Spinal cord (tissue), 10 donors: ENCODE results near the gene RPS6KB2. TPM values are rescaled to one million over a fixed set of nuclear protein-coding genes. Genes with fewer than 3 reads are reported as not detected.
A peak's percentile ranks its signal among the peaks of the same experiment; 100 is the strongest.
"Not testable (repeated sequence)": the region's sequence is repeated elsewhere in the genome, so short reads cannot be mapped to it uniquely, and the experiment has no call there.

Experiments
- DNase-seq, 6 donors: peaks; one replicate each; pipeline versions ENCODE4 v3.0.0 to v3.0.0-alpha.2; 2013 to 2015; ENCODE audit warnings: low spot score in 6 of 6, low read depth in 4 of 6
- H3K27ac ChIP-seq: one replicate; pipeline ENCODE4 v1.5.1; 2013; ENCODE audit warnings: low read depth, low read length, control low read depth
- H3K27me3 ChIP-seq: one replicate; pipeline ENCODE4 v1.6.1; 2013; ENCODE audit warnings: low read length; ENCODE audit not compliant: control insufficient read depth, insufficient read depth
- H3K36me3 ChIP-seq: one replicate; pipeline ENCODE4 v1.6.1; 2013; ENCODE audit warnings: low read length; ENCODE audit not compliant: control insufficient read depth, insufficient read depth
- H3K4me1 ChIP-seq: one replicate; pipeline ENCODE4 v1.6.1; 2013; ENCODE audit warnings: low read length; ENCODE audit not compliant: control insufficient read depth, insufficient read depth
- H3K4me3 ChIP-seq: one replicate; pipeline ENCODE4 v1.5.1; 2013; ENCODE audit warnings: low read depth, low read length, control low read depth
- H3K9me3 ChIP-seq: one replicate; pipeline ENCODE4 v1.6.1; 2013; ENCODE audit warnings: low read length; ENCODE audit not compliant: control insufficient read depth, insufficient read depth
- WGBS: methylation state at CpG from one replicate; pipeline ENCODE4 v1.1.5; 2013; ENCODE audit warnings: missing lambda C conversion rate; ENCODE audit not compliant: insufficient coverage; 5-methylcytosine and 5-hydroxymethylcytosine counted together
- polyA plus RNA-seq, 2 donors: library from polyadenylated mRNA; unstranded; fragments of 120-200 nt; gene quantifications; one replicate each; pipeline ENCODE4 v1.2.1, GENCODE V29; 2013; ENCODE audit not compliant: insufficient read length in 2 of 2
- small RNA-seq: library from RNA; depleted of rRNA; stranded (forward); fragments of <200 nt; gene quantifications from one replicate; pipeline ENCODE3, GENCODE V24; 2014; ENCODE audit warnings: low replicate concordance
- total RNA-seq, 2 donors: library from RNA; depleted of rRNA in 1 of 2; stranded (reverse); fragments of 120-200 nt in 1 of 2; fragments of >200 nt in 1 of 2; gene quantifications; one replicate each; pipeline versions ENCODE4 v1.2.3 to v1.2.4, GENCODE V29; 2013 to 2014
- donor health status: healthy.

Gene RPS6KB2
- total and polyA plus RNA-seq, 4 donors, result 14.2 to 46.7 (median 36.9) TPM

DNA sequence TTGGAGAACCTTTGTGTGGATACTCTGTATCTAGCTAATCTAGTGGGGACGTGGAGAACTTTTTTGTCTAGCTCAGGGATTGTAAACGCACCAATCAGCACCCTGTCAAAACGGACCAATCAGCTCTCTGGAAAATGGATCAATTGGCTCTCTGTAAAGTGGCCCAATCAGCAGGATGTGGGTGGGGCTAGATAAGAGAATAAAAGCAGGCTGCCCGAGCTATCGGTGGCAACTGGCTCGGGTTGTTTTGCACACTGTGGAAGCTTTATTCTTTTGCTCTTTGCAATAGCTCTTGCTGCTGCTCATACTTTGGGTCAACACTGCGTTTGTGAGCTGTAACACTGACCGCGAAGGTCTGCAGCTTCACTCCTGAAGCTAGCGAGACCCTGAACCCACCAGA is 48.4 kb downstream of the RPS6KB2 start:
- not testable (repeated sequence) for H3K27me3 ChIP-seq, DNase-seq, H3K9me3 ChIP-seq, H3K4me1 ChIP-seq, H3K4me3 ChIP-seq, H3K36me3 ChIP-seq, H3K27ac ChIP-seq
- 83% methylated on average over 10 of the region's 10 CpGs for WGBS

DNA sequence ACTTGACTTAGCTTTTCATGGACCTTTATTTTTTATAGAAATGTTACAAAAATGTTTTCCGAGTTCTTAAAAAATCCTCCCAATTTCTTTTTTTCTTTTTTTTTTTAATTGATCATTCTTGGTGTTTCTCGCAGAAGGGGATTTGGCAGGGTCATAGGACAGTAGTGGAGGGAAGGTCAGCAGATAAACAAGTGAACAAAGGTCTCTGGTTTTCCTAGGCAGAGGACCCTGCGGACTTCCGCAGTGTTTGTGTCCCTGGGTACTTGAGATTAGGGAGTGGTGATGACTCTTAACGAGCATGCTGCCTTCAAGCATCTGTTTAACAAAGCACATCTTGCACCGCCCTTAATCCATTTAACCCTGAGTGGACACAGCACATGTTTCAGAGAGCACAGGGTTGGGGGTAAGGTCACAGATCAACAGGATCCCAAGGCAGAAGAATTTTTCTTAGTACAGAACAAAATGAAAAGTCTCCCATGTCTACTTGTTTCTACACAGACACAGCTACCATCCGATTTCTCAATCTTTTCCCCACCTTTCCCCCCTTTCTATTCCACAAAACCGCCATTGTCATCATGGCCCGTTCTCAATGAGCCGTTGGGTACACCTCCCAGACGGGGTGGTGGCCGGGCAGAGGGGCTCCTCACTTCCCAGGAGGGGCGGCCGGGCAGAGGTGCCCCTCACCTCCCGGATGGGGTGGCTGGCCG is 49.2 kb downstream of the RPS6KB2 start:
- H3K4me3 ChIP-seq, H3K36me3 ChIP-seq, H3K27ac ChIP-seq, H3K9me3 ChIP-seq, H3K27me3 ChIP-seq, DNase-seq, H3K4me1 ChIP-seq: not testable (repeated sequence)
- WGBS, result 87% methylated on average over 5 of the region's 16 CpGs

DNA sequence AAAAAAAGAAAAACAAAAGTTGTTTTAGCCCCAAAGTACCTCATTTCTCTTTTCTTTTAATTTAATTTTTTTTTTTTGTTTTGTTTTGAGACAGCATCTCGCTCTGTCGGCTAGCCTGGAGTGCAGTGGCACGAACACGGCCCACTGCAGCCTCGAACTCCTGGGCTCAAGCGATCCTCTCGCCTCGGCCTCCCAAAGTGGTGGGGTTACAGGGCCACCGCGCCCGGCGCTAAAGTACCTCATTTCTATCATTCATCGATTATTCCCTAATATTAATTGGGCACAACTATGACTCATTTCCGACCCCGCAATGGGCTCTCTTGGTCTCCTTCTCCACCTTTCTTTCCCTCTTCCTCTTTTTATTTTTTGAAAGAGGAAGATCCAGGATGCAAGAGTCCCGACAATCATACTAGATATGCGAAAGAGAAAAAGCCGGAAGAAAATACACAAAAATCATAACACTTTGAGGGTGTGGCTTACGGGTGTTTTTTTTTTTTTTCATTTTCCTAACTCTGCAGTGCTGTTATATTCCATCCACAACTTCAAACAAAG is 54.1 kb downstream of the RPS6KB2 start:
- peaks cover 27% of the 10 kb centered on the region for H3K4me1 ChIP-seq
- WGBS, result 60% methylated on average over 1 of the region's 19 CpGs
- H3K27ac ChIP-seq, result peak overlapping the region; percentile 95
- H3K36me3 ChIP-seq, result peaks cover 17% of the 10 kb centered on the region
- peak overlapping the region; percentile 85 for H3K4me3 ChIP-seq
- no peak for DNase-seq
- H3K27me3 ChIP-seq, result no peaks in the 10 kb centered on the region
- H3K9me3 ChIP-seq, result peaks cover 2% of the 10 kb centered on the region

DNA sequence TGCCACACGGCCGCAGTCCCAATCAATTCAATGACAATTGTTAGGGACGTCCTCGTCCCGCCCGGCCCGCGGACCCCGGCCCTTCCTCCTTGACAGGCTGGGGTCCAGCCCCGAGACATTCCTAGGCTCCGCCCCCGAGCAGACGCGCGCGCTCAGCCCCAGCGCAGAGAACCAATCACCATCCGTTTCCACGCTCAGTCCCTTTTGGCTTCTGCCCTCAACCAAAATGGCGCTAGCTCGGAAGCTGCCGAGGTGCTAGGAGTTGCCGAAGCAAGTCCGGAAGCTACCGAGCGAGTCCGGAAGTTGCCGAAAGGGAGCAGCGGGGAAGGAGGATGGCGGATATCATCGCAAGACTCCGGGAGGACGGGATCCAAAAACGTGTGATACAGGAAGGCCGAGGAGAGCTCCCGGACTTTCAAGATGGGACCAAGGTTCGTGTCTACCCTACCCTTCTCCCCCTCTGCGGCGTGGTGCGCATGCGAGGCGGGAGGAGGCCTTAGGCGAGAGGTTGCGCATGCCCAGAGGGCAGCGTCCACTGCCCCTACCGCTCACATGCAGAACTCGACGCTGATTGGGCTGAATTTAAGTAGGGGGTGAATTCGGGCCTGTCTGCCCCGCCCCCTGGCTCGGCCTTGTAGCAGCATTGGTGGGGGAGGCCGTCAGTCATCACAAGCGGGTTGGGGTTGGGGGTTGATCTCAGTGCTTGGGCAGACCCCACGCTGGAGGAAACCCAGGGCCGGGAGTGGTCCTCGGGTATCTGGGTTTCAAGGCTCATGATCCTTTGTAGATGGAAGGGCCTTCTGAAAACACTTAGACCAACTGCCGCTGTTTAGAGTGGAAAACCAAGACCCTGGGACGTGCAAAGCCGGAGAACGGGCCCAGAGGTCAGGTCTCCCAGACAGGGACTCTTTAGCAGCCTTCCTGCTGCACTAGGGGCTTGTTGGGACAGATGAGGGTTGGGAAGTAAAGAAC is 54.8 kb downstream of the RPS6KB2 start, which contains the start of gene AIP:
Gene AIP (plus strand): TSS at position 200 of the 972 bp plus-strand sequence. CDS start 133 bp downstream, at position 333.
- Histone ChIP-seq H3K4me1 (peaks cover 27% of the 10 kb centered on the region), H3K27me3 (no peaks in the 10 kb centered on the region), H3K9me3 (peaks cover 2% of the 10 kb centered on the region), H3K4me3 (peak within 1 kb of the TSS; percentile 85), H3K36me3 (peaks cover 24% of the 10 kb centered on the region), H3K27ac (peak within 1 kb of the TSS; percentile 95)
- peak; percentile 97 to 100 (median 98) for DNase-seq
- WGBS, result 4% methylated on average over 52 of the region's 60 CpGs

DNA sequence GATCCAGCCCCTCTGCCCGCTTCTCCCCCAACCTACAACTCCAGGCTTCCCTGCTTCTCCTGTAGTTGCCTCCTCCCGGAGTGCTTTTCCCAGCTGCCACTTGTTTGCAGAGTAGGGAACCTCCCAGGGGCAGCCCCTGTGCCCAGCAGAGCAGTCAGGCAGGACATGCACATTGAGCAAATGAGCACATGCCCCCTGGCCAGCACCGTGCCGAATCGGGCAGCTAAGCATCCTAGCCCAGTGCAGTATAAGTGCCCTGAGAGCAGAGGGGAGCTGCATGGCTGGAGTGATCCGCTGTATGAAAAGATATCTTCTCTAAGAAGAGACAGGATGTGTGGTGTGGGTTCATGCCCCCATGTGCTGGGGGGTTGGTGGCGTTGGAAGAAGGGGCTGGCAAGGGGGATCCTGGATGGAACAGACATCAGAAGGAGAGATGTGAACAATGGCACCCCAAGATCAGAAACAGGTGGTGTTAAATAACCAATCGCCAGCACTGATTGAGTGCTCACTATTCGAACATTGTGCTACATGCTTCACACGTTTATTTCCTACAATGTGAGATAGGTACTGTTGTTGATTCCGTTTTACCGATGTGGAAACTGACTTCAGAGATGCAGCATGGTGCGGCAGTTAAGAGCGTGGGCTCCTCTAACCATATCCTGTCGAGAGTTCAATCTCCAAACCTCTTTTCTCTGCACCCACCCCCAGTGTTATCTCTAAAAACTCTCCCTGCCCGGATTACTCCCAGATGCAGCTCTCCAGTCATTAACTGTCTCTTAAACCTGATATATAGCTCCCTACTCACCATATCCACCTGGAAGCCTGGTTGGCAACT is 55.8 kb downstream of the RPS6KB2 start:
- Histone ChIP-seq H3K4me1 (peaks cover 27% of the 10 kb centered on the region), H3K27ac (peak overlapping the region; percentile 95), H3K4me3 (peak overlapping the region; percentile 85), H3K27me3 (no peaks in the 10 kb centered on the region), H3K9me3 (peaks cover 2% of the 10 kb centered on the region), H3K36me3 (peaks cover 32% of the 10 kb centered on the region)
- DNase-seq, result no peak
- 92% methylated on average over 15 of the region's 16 CpGs for WGBS

DNA sequence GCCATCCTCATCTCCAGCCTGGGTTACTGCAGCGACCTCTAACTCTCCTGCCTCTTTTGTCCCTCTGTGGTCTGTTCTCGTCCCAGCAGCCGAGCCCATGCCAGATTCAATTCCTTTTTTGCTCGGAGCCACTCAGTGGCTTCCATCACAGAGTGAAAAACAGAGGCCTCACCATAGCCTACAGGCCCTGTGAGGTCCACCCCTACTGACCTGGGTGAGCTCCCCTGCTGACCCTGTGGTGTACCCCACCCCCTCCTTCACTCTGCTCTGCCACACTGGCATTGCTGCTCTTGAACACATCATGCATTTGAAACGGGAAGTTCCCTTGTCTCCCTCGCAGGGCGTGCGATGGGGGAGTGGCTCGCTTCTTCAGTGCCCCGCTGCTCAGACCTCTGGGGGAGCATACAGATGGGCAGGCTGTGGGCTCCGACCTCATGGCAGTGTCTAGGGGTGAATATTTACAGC is 56.6 kb downstream of the RPS6KB2 start:
- H3K4me1 ChIP-seq, result peaks cover 27% of the 10 kb centered on the region
- peaks cover 40% of the 10 kb centered on the region for H3K36me3 ChIP-seq
- peak overlapping the region; percentile 71 for H3K27ac ChIP-seq
- peak overlapping the region; percentile 9 for H3K4me3 ChIP-seq
- H3K27me3 ChIP-seq, result no peaks in the 10 kb centered on the region
- peaks cover 2% of the 10 kb centered on the region for H3K9me3 ChIP-seq
- WGBS, result 58% methylated on average over 4 of the region's 11 CpGs
- DNase-seq, result no peak

Small RNAs within 50 kb of the gene (small RNA-seq; reads per million reads assigned to genes)
- not detected for gene RNU6-1238P

Other genes with a start within 250 kb of the RPS6KB2 start
- gene GRK2, start 162.0 kb upstream of the RPS6KB2 start, total RNA-seq, result 10 to 100 TPM; 44.6 to 44.9 TPM
- 100 to 1,000 TPM; 107 to 125 TPM for gene GRK2, start 162.0 kb upstream of the RPS6KB2 start, polyA plus RNA-seq
- 10 to 100 TPM; 42.8 to 44.9 TPM for gene ANKRD13D, start 139.2 kb upstream of the RPS6KB2 start, total RNA-seq
- gene ANKRD13D, start 139.2 kb upstream of the RPS6KB2 start, polyA plus RNA-seq, result 100 to 1,000 TPM in 1 of 2 donors, 10 to 100 TPM in 1; 77.3 to 115 TPM
- 10 to 100 TPM in 1 of 2 donors, 1 to 10 TPM in 1; 7.1 to 14.7 TPM for gene SSH3, start 125.0 kb upstream of the RPS6KB2 start, total RNA-seq
- 10 to 100 TPM; 14.2 to 21.5 TPM for gene SSH3, start 125.0 kb upstream of the RPS6KB2 start, polyA plus RNA-seq
- 10 to 100 TPM in 1 of 2 donors, 1 to 10 TPM in 1; 7.8 to 33.2 TPM for gene POLD4, start 74.9 kb upstream of the RPS6KB2 start, total RNA-seq
- gene POLD4, start 74.9 kb upstream of the RPS6KB2 start, polyA plus RNA-seq, result 10 to 100 TPM; 18.0 to 34.8 TPM
- gene CLCF1, start 54.9 kb upstream of the RPS6KB2 start, total RNA-seq, result under 1 TPM; 0.50 to 0.72 TPM
- gene CLCF1, start 54.9 kb upstream of the RPS6KB2 start, polyA plus RNA-seq, result 1 to 10 TPM; 1.5 to 3.3 TPM
- gene RAD9A, start 36.5 kb upstream of the RPS6KB2 start, total RNA-seq, result 10 to 100 TPM; 10.4 to 20.9 TPM
- gene RAD9A, start 36.5 kb upstream of the RPS6KB2 start, polyA plus RNA-seq, result 10 to 100 TPM; 31.4 to 43.5 TPM
- 100 to 1,000 TPM in 1 of 2 donors, 10 to 100 TPM in 1; 81.2 to 130 TPM for gene PPP1CA, start 26.6 kb upstream of the RPS6KB2 start, total RNA-seq
- gene PPP1CA, start 26.6 kb upstream of the RPS6KB2 start, polyA plus RNA-seq, result 100 to 1,000 TPM; 115 to 119 TPM
- gene TBC1D10C, start 24.4 kb upstream of the RPS6KB2 start, total RNA-seq, result 1 to 10 TPM in 1 of 2 donors, under 1 TPM in 1; 0.83 to 1.9 TPM
- 1 to 10 TPM; 2.1 to 5.7 TPM for gene TBC1D10C, start 24.4 kb upstream of the RPS6KB2 start, polyA plus RNA-seq
- gene CARNS1, start 12.8 kb upstream of the RPS6KB2 start, total RNA-seq, result 10 to 100 TPM in 1 of 2 donors, 1 to 10 TPM in 1; 8.6 to 17.1 TPM
- gene CARNS1, start 12.8 kb upstream of the RPS6KB2 start, polyA plus RNA-seq, result 10 to 100 TPM; 34.2 to 38.6 TPM
- gene PTPRCAP, start 9.2 kb downstream of the RPS6KB2 start, total RNA-seq, result 1 to 10 TPM in 1 of 2 donors, under 1 TPM in 1; 0.40 to 1.6 TPM
- 1 to 10 TPM; 1.9 to 3.0 TPM for gene PTPRCAP, start 9.2 kb downstream of the RPS6KB2 start, polyA plus RNA-seq
- 10 to 100 TPM; 27.8 to 64.1 TPM for gene CORO1B, start 15.0 kb downstream of the RPS6KB2 start, total RNA-seq
- gene CORO1B, start 15.0 kb downstream of the RPS6KB2 start, polyA plus RNA-seq, result 10 to 100 TPM; 57.7 to 58.2 TPM
- gene GPR152, start 24.2 kb downstream of the RPS6KB2 start, total RNA-seq, result not detected
- gene GPR152, start 24.2 kb downstream of the RPS6KB2 start, polyA plus RNA-seq, result not detected
- gene CABP4, start 26.9 kb downstream of the RPS6KB2 start, total RNA-seq, result under 1 TPM; 0.30 to 0.39 TPM
- under 1 TPM; 0.53 to 0.67 TPM for gene CABP4, start 26.9 kb downstream of the RPS6KB2 start, polyA plus RNA-seq
- gene TMEM134, start 40.8 kb downstream of the RPS6KB2 start, total RNA-seq, result 10 to 100 TPM; 14.9 to 19.7 TPM
- 10 to 100 TPM; 48.8 to 69.0 TPM for gene TMEM134, start 40.8 kb downstream of the RPS6KB2 start, polyA plus RNA-seq
- 10 to 100 TPM; 47.0 to 77.4 TPM for gene AIP, start 54.5 kb downstream of the RPS6KB2 start, total RNA-seq
- 10 to 100 TPM; 64.5 to 65.7 TPM for gene AIP, start 54.5 kb downstream of the RPS6KB2 start, polyA plus RNA-seq
- gene PITPNM1, start 76.9 kb downstream of the RPS6KB2 start, total RNA-seq, result 10 to 100 TPM; 34.0 to 48.6 TPM
- 100 to 1,000 TPM; 101 to 118 TPM for gene PITPNM1, start 76.9 kb downstream of the RPS6KB2 start, polyA plus RNA-seq
- gene CDK2AP2, start 79.7 kb downstream of the RPS6KB2 start, total RNA-seq, result 10 to 100 TPM in 1 of 2 donors, 1 to 10 TPM in 1; 8.7 to 27.5 TPM
- 10 to 100 TPM; 51.1 to 53.2 TPM for gene CDK2AP2, start 79.7 kb downstream of the RPS6KB2 start, polyA plus RNA-seq
- gene CABP2, start 95.0 kb downstream of the RPS6KB2 start, total RNA-seq, result under 1 TPM in 1 of 2 donors, not detected in 1; 0.22 TPM
- not detected for gene CABP2, start 95.0 kb downstream of the RPS6KB2 start, polyA plus RNA-seq
- gene GSTP1, start 155.3 kb downstream of the RPS6KB2 start, total RNA-seq, result 100 to 1,000 TPM; 241 to 756 TPM
- gene GSTP1, start 155.3 kb downstream of the RPS6KB2 start, polyA plus RNA-seq, result 100 to 1,000 TPM; 445 to 502 TPM
- 100 to 1,000 TPM; 144 to 219 TPM for gene NDUFV1, start 178.4 kb downstream of the RPS6KB2 start, total RNA-seq
- 100 to 1,000 TPM; 243 to 292 TPM for gene NDUFV1, start 178.4 kb downstream of the RPS6KB2 start, polyA plus RNA-seq
- gene NUDT8, start 201.4 kb downstream of the RPS6KB2 start, total RNA-seq, result 1 to 10 TPM; 2.6 to 6.8 TPM
- 1 to 10 TPM; 6.2 to 6.6 TPM for gene NUDT8, start 201.4 kb downstream of the RPS6KB2 start, polyA plus RNA-seq
- gene TBX10, start 211.3 kb downstream of the RPS6KB2 start, total RNA-seq, result not detected
- not detected for gene TBX10, start 211.3 kb downstream of the RPS6KB2 start, polyA plus RNA-seq
- 1 to 10 TPM in 1 of 2 donors, under 1 TPM in 1; 0.79 to 3.5 TPM for gene ACY3, start 222.2 kb downstream of the RPS6KB2 start, total RNA-seq
- 1 to 10 TPM; 2.3 to 6.0 TPM for gene ACY3, start 222.2 kb downstream of the RPS6KB2 start, polyA plus RNA-seq
- gene ALDH3B2, start 246.1 kb downstream of the RPS6KB2 start, total RNA-seq, result not detected
- not detected for gene ALDH3B2, start 246.1 kb downstream of the RPS6KB2 start, polyA plus RNA-seq